OCI-LY3 (cell line): ENCODE data around the gene CCNB3.
"Not testable (repeated sequence)": the region's sequence is repeated elsewhere in the genome, so short reads cannot be mapped to it uniquely, and the experiment has no call there.

Source experiments
- EZH2phosphoT487 ChIP-seq: fragments of 200-600 bp; shearing (Covaris generic); IDR thresholded peaks from 2 replicates; pipeline ENCODE4 v1.6.1; 2018; ENCODE audit warnings: antibody characterized with exemption, mixed run types, low read depth
- TF ChIP-seq, protein P1 (sequence below): fragments of 200-600, 300-600 bp; sonication (generic); IDR thresholded peaks from 2 replicates; pipeline ENCODE4 v1.5.1; 2014; ENCODE audit warnings: antibody characterized with exemption, low read length, low read depth

DNA sequence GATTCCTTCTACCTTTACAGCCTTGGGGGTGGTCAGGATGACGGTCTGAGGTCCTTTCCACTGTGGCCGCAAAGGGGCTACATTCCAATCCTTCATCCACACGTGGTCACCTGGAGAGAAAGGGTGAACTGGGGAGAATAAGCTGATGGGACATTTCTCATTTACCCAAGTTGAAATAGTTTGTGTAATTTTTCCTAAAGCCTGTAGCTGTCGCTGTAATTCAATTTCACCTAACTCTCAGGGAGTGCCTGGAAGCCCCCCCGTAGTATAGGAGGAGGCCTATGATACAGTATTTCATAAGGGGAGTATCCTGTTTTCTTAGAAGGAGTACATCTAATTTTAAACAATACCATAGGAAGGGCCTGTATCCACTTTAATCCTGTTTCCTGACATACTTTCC is 128.1 kb downstream of the CCNB3 start:
- TF ChIP-seq, protein P1, sequence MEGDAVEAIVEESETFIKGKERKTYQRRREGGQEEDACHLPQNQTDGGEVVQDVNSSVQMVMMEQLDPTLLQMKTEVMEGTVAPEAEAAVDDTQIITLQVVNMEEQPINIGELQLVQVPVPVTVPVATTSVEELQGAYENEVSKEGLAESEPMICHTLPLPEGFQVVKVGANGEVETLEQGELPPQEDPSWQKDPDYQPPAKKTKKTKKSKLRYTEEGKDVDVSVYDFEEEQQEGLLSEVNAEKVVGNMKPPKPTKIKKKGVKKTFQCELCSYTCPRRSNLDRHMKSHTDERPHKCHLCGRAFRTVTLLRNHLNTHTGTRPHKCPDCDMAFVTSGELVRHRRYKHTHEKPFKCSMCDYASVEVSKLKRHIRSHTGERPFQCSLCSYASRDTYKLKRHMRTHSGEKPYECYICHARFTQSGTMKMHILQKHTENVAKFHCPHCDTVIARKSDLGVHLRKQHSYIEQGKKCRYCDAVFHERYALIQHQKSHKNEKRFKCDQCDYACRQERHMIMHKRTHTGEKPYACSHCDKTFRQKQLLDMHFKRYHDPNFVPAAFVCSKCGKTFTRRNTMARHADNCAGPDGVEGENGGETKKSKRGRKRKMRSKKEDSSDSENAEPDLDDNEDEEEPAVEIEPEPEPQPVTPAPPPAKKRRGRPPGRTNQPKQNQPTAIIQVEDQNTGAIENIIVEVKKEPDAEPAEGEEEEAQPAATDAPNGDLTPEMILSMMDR: not testable (repeated sequence)
- TF ChIP-seq EZH2phosphoT487: not testable (repeated sequence)
